Pancreas (tissue), 10 donors: Measurements from ENCODE around the gene ODC1. TPM values are rescaled to one million over a fixed set of nuclear protein-coding genes. Genes with fewer than 3 reads are reported as not detected.

Experiments used
- ATAC-seq, 4 donors: fragments of 200-7000 bp; cut with Tn5 transposase; one replicate each; pipeline versions ENCODE4 v1.8.0 to v1.9.1; 2020; ENCODE audit warnings: mild to moderate bottlenecking in 4 of 4, moderate library complexity in 4 of 4
- DNase-seq, 6 donors: peaks; one replicate each; pipeline ENCODE4 v3.0.0-alpha.2; 2020
- FAIRE-seq: peaks from 2 replicates; lab custom pipeline; 2012; peaks lifted over from hg19 to GRCh38; lab: Jason Lieb, UNC
- H3K27ac ChIP-seq, 4 donors: fragments of 200-600 bp; sonication (generic); 1 replicate in 3 of 4; 2 replicates in 1 of 4; pipeline versions ENCODE4 v1.5.0 to v1.8.0; 2020
- H3K27me3 ChIP-seq, 4 donors: fragments of 200-600 bp; one replicate each; pipeline ENCODE4 v1.8.0; 2021
- H3K36me3 ChIP-seq, 3 donors: fragments of 200-600 bp; sonication (generic) in 1 of 3; one replicate each; pipeline versions ENCODE4 v1.5.0 to v1.8.0; 2020 to 2021
- H3K4me1 ChIP-seq, 3 donors: fragments of 200-600 bp; one replicate each; pipeline ENCODE4 v1.8.0; 2021
- H3K4me3 ChIP-seq, 4 donors: fragments of 200-600 bp; sonication (generic) in 2 of 4; one replicate each; pipeline versions ENCODE4 v1.5.0 to v1.8.0; 2020 to 2021
- H3K9me3 ChIP-seq, 4 donors: fragments of 200-600 bp; one replicate each; pipeline ENCODE4 v1.8.0; 2021
- CTCF ChIP-seq, 4 donors: fragments of 200-600 bp; sonication (generic) in 3 of 4; IDR thresholded peaks; one replicate each; pipeline versions ENCODE4 v1.5.0 to v1.8.0; 2021; ENCODE audit warnings: antibody characterized with exemption in 4 of 4
- WGBS, 2 donors: extraction: QIAGEN DNeasy Blood & Tissue Kit; methylation state at CpG; one replicate each; pipeline ENCODE4 v1.1.7; 2013; 5-methylcytosine and 5-hydroxymethylcytosine counted together
- intact Hi-C, 3 donors: fragments of 100-400 bp; cut with DNase I; formaldehyde crosslinking; loops; one replicate each; pipeline versions ENCODE4 v1.11.1 to v1.14.2; 2022
- polyA plus RNA-seq, 2 donors: library from polyadenylated mRNA; stranded (reverse); fragments of 200-250 nt; gene quantifications; one replicate each; pipeline ENCODE4 v1.2.3, GENCODE V29; 2013
- total RNA-seq, 6 donors: library from RNA; stranded (reverse); fragmentation: NEBNext Ultra II Directional in 4 of 6; extraction: Animal tissue kit (Norgen Biotek cat#: 25700) in 4 of 6; gene quantifications; one replicate each; pipeline versions ENCODE4 v1.2.1 to v1.2.4, GENCODE V29; 2021 to 2023
- donor health status: healthy with polysubstance abuse.
- donor health status: DM: no; HTN: no; CAD: no; lungs with moderate emphysema.
- donor health status: DM: no; HTN: no; CAD: no.
- donor health status: control.
- donor health status: control.
- donor health status: Bipolar disorder and iron deficiency.
- donor health status: DM: yes; HTN: yes; CAD: no.
- donor health status: DM: no; HTN: no; CAD: no.
- donor health status: DM: no; HTN: no; CAD: no.
- donor health status: DM: yes; HTN: yes; CAD: no.

The ODC1 gene
- total and polyA plus RNA-seq, 8 donors: 9.3 to 52.2 (median 28.5) TPM

- intact Hi-C loops: no loop called here
- H3K4me1 ChIP-seq: no peaks in the 10 kb centered on the region
- DNase-seq (peak in 1 of 6 donors; percentile 44), ATAC-seq (no peak), FAIRE-seq (no peak)
- no peaks in the 10 kb centered on the region for H3K27me3 ChIP-seq
- no peaks in the 10 kb centered on the region for H3K9me3 ChIP-seq
- 81 to 86% methylated on average over 10 to 13 of the region's 13 CpGs for WGBS, 2 donors
- no peak overlapping the region for H3K27ac ChIP-seq
- TF ChIP-seq CTCF (IDR thresholded peaks at IDR 0.05): no peak
- no peaks in the 10 kb centered on the region for H3K36me3 ChIP-seq
- H3K4me3 ChIP-seq: no peak overlapping the region
Observed at GRCh38 chr2:10494351-10495066, 46.4 kb upstream of the ODC1 start.

DNA sequence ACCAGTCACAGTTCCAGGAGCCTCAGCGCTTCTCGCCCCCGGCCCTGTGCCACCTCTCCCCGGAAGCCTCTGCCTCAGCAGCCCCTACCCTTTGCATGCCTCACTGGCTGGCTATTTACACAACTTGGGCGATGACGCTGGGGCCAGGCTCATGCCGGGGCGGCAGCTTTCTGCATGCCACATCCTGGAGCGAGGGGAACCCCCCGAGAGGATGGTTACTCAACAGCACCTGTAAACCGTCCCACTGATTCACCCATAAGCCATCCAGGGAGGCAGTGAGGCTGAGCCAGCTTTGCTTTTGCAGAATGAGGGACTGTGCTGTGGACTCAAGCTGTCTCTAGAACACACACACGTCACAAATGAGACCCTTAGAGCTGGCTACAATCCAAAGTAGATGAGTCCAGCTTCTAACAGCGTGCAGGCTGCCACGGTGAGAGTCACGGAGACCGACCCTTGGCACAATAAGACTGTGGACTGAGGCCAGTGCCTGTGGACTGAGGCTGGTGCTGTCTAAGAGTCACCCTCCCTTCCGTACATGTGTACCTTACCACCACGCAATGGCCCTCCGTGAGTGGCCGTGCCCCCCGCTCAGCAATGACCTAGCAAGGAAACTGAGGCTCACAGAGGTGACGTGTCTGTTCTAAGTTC is 45.6 kb upstream of the ODC1 start:
- no peaks in the 10 kb centered on the region for H3K36me3 ChIP-seq
- no peaks in the 10 kb centered on the region for H3K27me3 ChIP-seq
- TF ChIP-seq CTCF (IDR thresholded peaks at IDR 0.05): no peak
- H3K4me3 ChIP-seq: no peak overlapping the region
- DNase-seq (peak in 2 of 6 donors; percentile 37 to 40), FAIRE-seq (no peak), ATAC-seq (peak in 3 of 4 donors; percentile 60 to 82 (median 72))
- H3K27ac ChIP-seq: no peak overlapping the region
- no peaks in the 10 kb centered on the region for H3K9me3 ChIP-seq
- intact Hi-C loops: no loop called here
- no peaks in the 10 kb centered on the region for H3K4me1 ChIP-seq
- 65 to 70% methylated on average over 22 of the region's 22 CpGs for WGBS, 2 donors

GRCh38 chr2:10493075-10493633 is 45.0 kb upstream of the ODC1 start:
- FAIRE-seq: no peak
- peak in 2 of 4 donors; percentile 7 to 31 for ATAC-seq

DNA sequence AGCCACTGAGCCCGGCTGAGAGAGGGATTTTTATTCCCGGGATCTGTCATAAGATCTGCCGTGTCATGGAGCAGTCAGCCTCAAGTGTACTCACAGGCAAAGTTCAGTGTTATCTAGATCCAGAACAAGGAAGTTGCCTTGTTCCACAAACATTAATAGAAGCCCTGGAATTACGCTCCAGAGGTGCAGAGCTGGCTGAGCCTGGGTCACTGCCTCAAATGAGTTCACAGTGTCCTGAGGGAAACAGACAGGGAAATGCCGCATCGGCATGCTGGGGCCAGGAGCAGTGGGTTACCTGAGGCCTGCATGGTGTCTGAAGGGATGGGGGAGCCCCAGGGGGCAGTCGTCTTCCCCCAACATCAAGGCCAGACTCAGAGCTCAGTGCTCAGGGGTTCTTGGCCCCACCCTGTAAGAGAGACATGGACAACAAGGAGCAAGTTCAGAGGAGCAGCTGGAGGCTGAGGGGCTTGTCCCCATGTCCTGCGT is 42.7 kb upstream of the ODC1 start:
- FAIRE-seq: no peak
- Histone ChIP-seq H3K4me1 (no peaks in the 10 kb centered on the region), H3K4me3 (no peak overlapping the region), H3K36me3 (no peaks in the 10 kb centered on the region), H3K9me3 (no peaks in the 10 kb centered on the region), H3K27ac (no peak overlapping the region), H3K27me3 (no peaks in the 10 kb centered on the region)
- 44 to 49% methylated on average over 8 of the region's 8 CpGs for WGBS, 2 donors
- peak; percentile 49 to 86 (median 76) for ATAC-seq
- peak in 3 of 6 donors; percentile 9 to 56 (median 25) for DNase-seq
- no peak for TF ChIP-seq CTCF (IDR thresholded peaks at IDR 0.05)
- intact Hi-C loops: no loop called here

More at GRCh38 chr2:10493075-10493633, 45.0 kb upstream of the ODC1 start:
- Histone ChIP-seq H3K36me3 (no peaks in the 10 kb centered on the region), H3K27ac (no peak overlapping the region), H3K27me3 (no peaks in the 10 kb centered on the region), H3K4me3 (no peak overlapping the region), H3K9me3 (no peaks in the 10 kb centered on the region), H3K4me1 (no peaks in the 10 kb centered on the region)
- TF ChIP-seq CTCF (IDR thresholded peaks at IDR 0.05): no peak
- intact Hi-C loops: no loop called here
- WGBS, 2 donors: 80 to 92% methylated on average over 5 of the region's 5 CpGs
- no peak for DNase-seq
